Anterior cingulate cortex (tissue), 58 donors: ENCODE data around the gene PARD3.
"Not testable (repeated sequence)": the region's sequence is repeated elsewhere in the genome, so short reads cannot be mapped to it uniquely, and the experiment has no call there.

Experiments used
- DNase-seq, 58 donors: peaks; one replicate each; lab custom pipeline; 2025; lab: John Stamatoyannopoulos, UW

PARD3 gene

GRCh38 chr10:34413756-34414587 lies 401.1 kb downstream of the PARD3 start:
- no peak for DNase-seq

- no peak for DNase-seq
These were observed 401.9 kb downstream of the PARD3 start for GRCh38 chr10:34413214-34413613.

- DNase-seq, result no peak
These were observed 406.1 kb downstream of the PARD3 start for GRCh38 chr10:34408956-34409355.

- no peak for DNase-seq
These were observed 406.7 kb downstream of the PARD3 start for GRCh38 chr10:34408381-34408780.

GRCh38 chr10:34407324-34407805 lies 407.7 kb downstream of the PARD3 start:
- no peak for DNase-seq

GRCh38 chr10:34406463-34407323 lies 408.4 kb downstream of the PARD3 start:
- DNase-seq, result no peak

- DNase-seq, result no peak
These were observed 409.3 kb downstream of the PARD3 start for GRCh38 chr10:34405611-34406462.

- DNase-seq, result no peak
These were observed 411.6 kb downstream of the PARD3 start for GRCh38 chr10:34403512-34403911.

GRCh38 chr10:34400075-34400474 lies 415.0 kb downstream of the PARD3 start:
- no peak for DNase-seq

- no peak for DNase-seq
These were observed 416.1 kb downstream of the PARD3 start for GRCh38 chr10:34399013-34399412.

- DNase-seq, result no peak
These were observed 417.8 kb downstream of the PARD3 start for GRCh38 chr10:34397324-34397723.

- DNase-seq, result no peak
These were observed 418.4 kb downstream of the PARD3 start for GRCh38 chr10:34396663-34397062.

- no peak for DNase-seq
These were observed 422.4 kb downstream of the PARD3 start for GRCh38 chr10:34392641-34393170.

- not testable (repeated sequence) for DNase-seq
These were observed 423.9 kb downstream of the PARD3 start for GRCh38 chr10:34391168-34391567.

GRCh38 chr10:34389801-34390200 lies 425.3 kb downstream of the PARD3 start:
- DNase-seq, result no peak

- DNase-seq, result no peak
These were observed 428.2 kb downstream of the PARD3 start for GRCh38 chr10:34386921-34387320.

GRCh38 chr10:34384372-34384771 lies 430.7 kb downstream of the PARD3 start:
- DNase-seq, result no peak

- no peak for DNase-seq
These were observed 432.5 kb downstream of the PARD3 start for GRCh38 chr10:34382626-34383025.

- DNase-seq, result no peak
These were observed 434.2 kb downstream of the PARD3 start for GRCh38 chr10:34380856-34381255.

GRCh38 chr10:34378297-34378696 lies 436.8 kb downstream of the PARD3 start:
- DNase-seq, result no peak
